ENCODE results near the gene TRAM2.

The TRAM2 gene

DNA sequence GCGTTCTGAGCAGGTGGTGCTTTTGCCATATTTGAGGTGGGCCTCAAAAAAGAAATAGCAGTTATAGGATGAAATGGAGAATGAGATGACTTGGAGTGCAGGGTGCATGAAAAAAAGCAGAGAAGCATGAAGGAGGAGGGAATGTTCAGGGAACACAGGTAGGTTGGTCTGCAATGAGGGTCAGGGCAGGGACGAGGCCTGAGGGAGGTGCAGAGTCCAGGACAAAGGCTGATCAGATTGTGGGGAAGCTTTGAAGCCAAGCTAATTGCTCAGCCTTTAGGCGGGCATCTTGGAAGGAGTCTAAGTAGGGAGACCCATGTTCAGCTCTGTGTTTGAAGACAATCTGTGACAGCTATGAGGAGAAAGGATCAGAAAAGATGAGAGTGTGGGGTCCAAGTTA lies 12.0 kb downstream of the TRAM2 start:
- DNase-seq: no peak

DNA sequence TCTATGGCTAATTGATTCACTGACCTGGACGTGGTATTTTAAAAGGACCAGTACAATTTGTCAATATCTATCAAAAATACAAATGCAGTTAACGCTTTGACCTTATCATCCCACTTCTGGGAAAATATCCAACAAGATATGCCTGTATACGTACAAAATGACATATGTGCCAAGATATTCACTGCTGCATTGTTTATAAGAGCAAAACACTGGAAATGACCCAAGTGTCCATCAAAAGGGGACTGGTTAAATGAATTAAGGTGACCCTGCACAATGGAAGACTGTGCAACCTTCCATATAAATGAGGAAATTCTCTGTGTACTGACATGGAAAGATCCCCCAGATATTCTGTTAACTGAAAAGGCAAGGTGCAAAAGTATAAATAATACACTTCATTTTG lies 13.9 kb downstream of the TRAM2 start:
- DNase-seq: no peak

DNA sequence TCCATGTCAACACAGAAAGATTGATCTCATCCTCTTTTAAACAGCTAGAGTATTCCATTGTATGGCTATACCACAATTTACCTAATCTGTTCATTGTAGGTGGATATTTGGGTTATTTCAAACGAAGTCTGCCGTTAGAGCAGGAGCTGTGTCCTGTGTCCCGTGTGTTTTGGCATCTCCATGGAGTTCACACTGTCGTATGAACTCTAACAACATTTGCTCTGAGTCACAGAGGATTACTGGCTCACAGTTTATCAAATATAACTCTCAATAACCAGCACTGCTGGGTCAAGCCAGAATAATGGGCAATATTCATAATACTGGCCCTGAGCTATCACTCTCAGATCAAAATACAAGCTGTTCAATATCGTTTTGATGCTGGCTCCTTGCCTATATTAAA lies 16.4 kb downstream of the TRAM2 start:
- DNase-seq: no peak

GRCh38 chr6:52558266-52559000 lies 18.4 kb downstream of the TRAM2 start:
- no peak for DNase-seq

DNA sequence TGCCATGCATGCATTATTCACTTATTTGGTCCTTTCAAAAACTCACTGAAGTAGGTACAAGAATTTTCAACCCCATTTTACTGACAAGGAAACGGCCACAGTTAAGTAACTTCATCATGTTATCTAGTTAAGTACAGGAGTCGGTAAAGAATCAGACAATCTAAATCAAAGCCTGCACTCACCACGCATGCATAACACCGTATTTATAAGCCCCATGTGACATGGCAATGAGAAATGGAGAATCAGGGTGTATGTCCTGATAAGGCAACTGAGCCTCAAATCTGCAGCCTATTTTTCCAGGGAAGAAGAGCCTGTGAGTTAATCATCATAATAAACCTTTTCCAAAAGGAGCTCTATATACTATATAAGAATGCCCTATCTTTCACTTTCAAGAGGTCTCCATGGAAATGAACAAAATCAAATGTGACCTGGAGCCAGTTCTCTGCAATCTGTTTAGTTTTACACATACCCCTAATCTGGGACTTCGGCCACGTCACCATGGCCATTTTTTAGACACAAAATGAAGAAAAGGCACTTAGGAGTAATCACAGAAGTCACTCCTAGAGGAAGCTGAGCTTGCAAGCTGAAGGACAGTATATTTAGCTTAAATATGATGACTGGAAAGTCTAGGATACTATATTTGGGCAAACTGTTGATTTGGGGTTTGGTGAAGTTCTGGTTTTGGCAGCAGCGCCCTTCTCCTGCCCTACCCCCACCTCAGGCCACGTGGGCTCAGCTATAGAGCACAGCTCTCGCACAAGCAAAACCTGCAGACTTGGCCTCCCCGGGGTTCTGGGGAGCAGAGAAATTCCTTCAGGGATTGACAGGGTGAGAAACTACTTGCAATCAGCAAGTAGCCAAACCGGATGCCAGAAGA lies 19.2 kb downstream of the TRAM2 start:
- no peak for DNase-seq

- DNase-seq: no peak
Observed at GRCh38 chr6:52555518-52556233, 21.2 kb downstream of the TRAM2 start.

GRCh38 chr6:52554684-52555280 lies 22.1 kb downstream of the TRAM2 start:
- DNase-seq: no peak

DNA sequence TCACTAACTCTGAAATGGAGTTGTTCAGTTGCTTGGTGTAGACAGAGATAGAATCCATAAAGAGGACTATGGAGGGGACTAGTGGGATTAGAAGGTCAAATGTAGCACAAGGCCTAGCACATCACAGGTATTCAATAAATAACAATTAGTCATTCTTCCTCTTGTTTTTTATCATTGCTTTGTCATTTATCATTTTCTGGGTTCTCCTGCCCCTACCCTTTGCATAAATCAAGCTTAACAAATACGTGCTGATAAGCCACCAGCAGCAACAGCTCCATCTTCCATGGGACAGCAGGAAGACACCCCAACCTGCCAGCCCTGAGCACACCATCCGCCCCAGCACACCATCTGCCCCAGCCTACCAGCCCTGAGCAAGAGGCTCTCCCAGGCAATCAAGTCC lies 23.1 kb downstream of the TRAM2 start:
- no peak for DNase-seq

- no peak for DNase-seq
Observed at GRCh38 chr6:52553158-52553557, 23.7 kb downstream of the TRAM2 start.

DNA sequence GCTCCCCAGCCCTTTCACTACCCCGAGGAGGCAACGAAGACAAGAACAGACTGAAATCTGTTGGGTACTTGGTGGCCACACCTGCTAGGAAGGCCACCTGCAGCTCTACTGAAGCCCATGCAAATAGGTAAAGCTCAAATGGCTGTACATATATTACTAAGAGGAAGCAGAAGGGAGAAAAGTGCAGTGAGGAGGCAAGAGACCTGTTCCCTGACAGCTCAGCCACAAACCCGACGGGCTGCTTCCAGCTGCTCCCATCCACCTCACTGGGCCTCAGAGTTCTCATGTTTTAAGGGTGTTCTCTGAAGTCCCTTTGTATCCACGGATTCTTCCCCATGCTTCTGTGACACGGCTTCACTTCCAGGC lies 24.6 kb downstream of the TRAM2 start:
- DNase-seq: peak in 1 of 2 experiments; percentile 2

DNA sequence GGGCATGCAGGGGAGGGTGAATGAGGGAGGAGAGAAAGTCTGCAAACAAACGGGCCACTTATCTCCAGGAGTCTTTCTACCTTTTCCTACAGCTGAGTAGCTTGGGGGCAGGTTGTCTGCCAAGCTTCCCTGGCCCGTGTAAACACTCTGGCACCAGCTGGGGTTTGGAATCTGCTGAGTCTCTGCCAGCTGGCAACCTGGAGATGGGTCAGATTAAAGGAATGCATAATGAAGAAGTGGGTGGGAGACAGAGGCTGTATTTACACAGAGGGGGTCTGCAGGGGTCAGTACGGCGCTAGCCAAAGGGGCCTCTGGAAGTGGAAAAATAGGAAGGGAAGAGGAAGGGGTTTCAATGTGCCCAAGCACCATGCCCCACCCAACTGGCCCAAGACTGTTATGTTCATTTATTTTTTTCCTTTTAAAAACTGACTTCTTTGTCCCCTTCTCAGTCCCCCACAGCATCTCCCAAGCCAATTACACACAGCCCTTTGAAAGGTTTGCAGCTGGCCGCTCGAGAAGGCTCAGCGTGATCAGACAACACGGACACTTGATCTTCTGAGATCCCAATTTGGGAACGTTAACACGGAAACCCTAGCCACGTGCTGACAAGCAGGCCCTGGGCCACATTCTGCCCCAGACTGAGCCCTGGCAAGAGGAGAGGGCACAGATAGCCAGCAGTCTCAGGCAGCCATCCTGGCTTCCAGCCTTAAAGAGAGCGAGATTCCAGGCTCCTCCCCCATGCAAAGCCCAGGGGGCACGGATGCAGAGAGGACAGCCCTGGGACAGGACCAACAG lies 25.2 kb downstream of the TRAM2 start:
- peak; percentile 16 to 55 for DNase-seq

GRCh38 chr6:52550870-52551269 lies 26.0 kb downstream of the TRAM2 start:
- no peak for DNase-seq

DNA sequence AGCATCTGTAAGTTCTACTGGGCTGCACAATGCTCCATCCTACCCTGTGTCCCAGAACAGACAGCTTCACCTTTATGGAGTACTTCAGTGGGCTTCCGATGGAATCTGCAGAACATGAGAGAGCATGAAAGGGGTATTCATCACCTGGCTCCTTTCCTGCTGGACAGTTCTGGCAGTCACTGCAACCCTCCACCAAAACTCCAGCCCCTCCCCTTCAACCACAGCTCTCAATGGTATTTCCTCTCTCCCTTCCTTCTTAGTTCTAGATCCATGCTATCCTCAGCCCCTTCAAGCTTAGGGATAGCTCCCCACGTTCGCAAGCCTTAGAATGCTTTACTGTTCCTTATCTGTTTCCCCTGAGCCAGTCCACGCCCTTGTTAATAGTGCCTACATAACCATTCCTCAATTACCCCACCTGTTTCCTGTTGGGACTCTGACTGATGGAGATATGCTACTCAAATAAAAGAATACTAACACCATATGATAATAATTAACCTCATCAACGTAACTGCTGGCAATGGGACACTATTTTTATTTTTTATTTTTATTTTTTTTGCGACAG lies 26.8 kb downstream of the TRAM2 start:
- DNase-seq: no peak

DNA sequence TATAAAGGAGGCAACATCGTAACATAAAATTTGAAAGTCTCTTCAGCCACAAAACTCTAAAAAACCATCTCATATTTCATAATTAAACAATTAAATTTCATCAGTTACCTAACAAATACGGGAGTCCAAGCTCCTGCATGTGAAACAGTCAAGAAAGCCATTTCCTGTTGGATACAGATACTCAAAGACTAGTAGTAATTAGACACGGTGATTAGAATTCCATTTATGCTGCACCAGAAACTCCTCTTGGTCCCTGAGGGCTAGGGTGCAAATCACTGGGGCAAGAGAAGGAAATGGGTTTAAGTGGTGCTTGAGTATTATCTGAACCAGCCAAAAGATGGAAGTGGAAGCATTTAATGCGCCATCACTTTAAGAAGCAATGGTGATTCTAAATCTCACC lies 27.4 kb downstream of the TRAM2 start:
- DNase-seq: peak in 1 of 2 experiments; percentile 26

GRCh38 chr6:52548999-52549398 lies 27.9 kb downstream of the TRAM2 start:
- no peak for DNase-seq

DNA sequence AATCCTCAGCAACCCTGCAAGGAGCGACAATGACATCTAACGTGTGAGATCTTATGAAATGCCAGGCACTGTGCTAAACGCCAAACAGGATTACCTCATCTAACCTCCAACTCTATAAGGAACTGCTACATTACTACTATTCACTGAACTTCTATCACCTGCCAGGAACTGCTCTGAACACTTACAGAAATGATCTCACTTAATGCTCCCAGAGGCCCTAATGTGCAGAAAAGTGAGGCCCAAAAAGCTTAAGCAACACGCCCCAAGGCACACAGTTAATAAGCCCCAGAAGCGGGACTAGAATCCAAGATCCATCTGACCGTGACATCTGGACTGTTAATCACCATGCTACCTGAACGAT lies 28.5 kb downstream of the TRAM2 start:
- DNase-seq: no peak

DNA sequence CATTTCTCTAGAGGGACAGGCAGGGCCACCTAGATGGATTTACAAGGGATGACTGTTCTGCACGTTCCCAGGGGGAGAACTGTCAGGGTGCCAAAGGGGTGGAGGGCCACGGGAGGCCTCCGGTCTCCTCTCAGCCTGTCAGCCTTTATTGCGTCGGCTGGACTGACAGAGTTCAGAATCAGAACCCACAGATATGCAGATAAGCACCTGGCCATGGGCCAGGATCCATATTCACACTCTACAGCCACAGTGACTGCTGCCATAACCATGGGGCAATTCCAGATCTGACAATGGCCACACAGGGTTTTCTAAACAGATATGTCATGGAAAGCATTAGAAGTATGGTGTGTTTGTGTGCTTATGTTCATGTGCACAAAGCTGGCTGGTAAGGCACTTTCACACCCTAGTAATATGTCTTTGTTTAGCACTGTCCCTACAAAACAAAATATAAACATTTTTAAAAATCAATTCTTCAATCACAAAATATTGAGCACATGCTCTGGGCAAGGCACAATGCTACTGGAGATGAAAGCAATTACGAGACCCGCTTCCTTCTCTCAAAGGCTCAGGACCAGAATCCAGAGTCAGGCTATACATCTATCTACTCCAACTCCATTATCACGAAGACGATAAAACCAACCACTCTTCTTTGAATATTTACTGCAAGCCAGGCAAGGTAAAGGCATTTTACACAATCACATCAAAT lies 29.1 kb downstream of the TRAM2 start:
- no peak for DNase-seq

- no peak for DNase-seq
Observed at GRCh38 chr6:52546678-52547077, 30.2 kb downstream of the TRAM2 start.

DNA sequence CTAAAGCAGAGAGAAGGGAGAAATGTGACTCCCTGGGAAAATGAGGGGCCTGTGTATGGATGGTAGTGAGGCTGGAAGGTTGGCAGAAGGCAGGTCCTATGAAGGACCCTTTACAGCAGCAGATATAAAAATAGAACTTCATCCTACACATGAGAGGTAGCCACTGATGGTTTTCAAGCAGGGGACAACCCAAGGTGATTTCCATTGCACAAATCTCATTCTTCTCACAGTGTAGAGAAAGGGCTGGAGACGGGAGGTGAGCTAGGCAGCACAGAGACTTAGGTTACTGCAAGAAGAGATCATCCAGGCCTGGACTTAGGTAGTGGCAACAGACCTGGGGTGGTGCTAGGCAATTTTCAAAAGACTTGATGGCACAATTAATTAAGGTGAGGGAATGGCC lies 30.7 kb downstream of the TRAM2 start:
- no peak for DNase-seq

DNA sequence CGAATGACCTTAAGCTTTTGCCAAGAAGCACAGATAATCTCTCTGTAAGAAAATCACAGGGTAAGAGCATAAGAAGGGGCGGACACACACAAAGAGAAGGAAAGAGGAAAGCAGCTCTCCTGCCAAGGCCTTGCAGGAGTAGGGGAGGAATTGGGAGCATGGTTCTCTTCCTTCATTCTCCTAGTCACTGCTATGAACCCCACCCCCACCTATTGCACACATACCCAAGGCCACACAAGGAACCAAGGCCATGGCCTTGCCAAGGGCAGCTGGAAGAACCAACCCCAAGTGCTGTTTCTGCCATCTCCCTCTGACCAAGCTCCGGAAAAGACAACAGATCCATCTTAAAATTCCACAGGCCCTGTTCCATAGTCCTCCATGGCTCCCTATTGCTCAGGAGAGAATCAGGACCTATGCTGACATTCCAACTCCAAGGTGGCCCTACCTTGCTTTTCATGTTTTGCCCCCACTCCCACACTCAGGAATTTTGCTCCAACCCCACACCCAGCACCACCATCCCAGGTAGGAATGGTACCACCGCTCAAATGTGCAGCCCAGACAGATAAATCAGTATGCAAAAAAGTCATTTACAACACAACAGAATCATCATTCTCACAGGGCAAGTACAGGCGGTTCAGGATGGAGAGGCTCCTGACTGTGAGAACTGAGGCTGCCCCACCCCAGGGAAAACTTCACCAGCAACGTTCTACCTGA lies 31.3 kb downstream of the TRAM2 start:
- no peak for DNase-seq
